Neural cell (in vitro differentiated cells): ENCODE measurements around the gene PRSS2. TPM values are rescaled to one million over a fixed set of nuclear protein-coding genes. Genes with fewer than 3 reads are reported as not detected.
"Not testable (repeated sequence)": the region's sequence is repeated elsewhere in the genome, so short reads cannot be mapped to it uniquely, and the experiment has no call there.

Experiments used
- H2AFZ ChIP-seq: fragments of 200-600, 300-800 bp; sonication (generic), shearing (Covaris generic); 2 replicates; pipeline ENCODE4 v1.6.0; 2014; ENCODE audit warnings: low read depth, mild to moderate bottlenecking, antibody characterized with exemption, low read length, moderate library complexity
- H3F3A ChIP-seq: fragments of 200-600 bp; shearing (Covaris generic); 2 replicates; pipeline ENCODE4 v1.6.1; 2016; ENCODE audit warnings: mild to moderate bottlenecking, moderate library complexity, mixed read lengths, antibody characterized with exemption, low read length; ENCODE audit not compliant: insufficient read depth, poor library complexity, severe bottlenecking
- H3K27ac ChIP-seq: fragments of 200-600, 300-800 bp; sonication (generic), shearing (Covaris generic); 2 replicates; pipeline ENCODE4 v1.5.1; 2014; ENCODE audit warnings: mild to moderate bottlenecking, low read length, moderate library complexity
- H3K27me3 ChIP-seq: fragments of 300-800, 200-600 bp; sonication (generic), shearing (Covaris generic); 2 replicates; pipeline ENCODE4 v1.6.0; 2014; ENCODE audit warnings: mild to moderate bottlenecking, low read depth, low read length, moderate library complexity; ENCODE audit not compliant: insufficient read depth
- H3K36me3 ChIP-seq: fragments of 300-800, 200-600 bp; sonication (generic), shearing (Covaris generic); 2 replicates; pipeline ENCODE4 v1.5.1; 2014; ENCODE audit warnings: mild to moderate bottlenecking, antibody characterized with exemption, low read length, moderate library complexity; ENCODE audit not compliant: insufficient read depth
- H3K4me2 ChIP-seq: fragments of 300-800, 200-600 bp; sonication (generic), shearing (Covaris generic); 2 replicates; pipeline ENCODE4 v1.6.0; 2014; ENCODE audit warnings: mild to moderate bottlenecking, low read length
- H3K4me3 ChIP-seq: fragments of 300-800, 200-600 bp; sonication (generic), shearing (Covaris generic); 2 replicates; pipeline ENCODE4 v1.5.1; 2014; ENCODE audit warnings: mild to moderate bottlenecking, low read length, moderate library complexity
- H3K79me2 ChIP-seq: fragments of 200-600 bp; shearing (Covaris generic); replicated peaks from 2 replicates; pipeline ENCODE4 v1.6.0; 2014; ENCODE audit warnings: mild to moderate bottlenecking, low read length, moderate library complexity; ENCODE audit not compliant: insufficient read depth
- H3K9ac ChIP-seq: fragments of 300-800, 200-600 bp; sonication (generic), shearing (Covaris generic); 2 replicates; pipeline ENCODE4 v1.6.1; 2016; ENCODE audit warnings: mild to moderate bottlenecking, low read length, mixed read lengths
- H3K9me2 ChIP-seq: fragments of 200-600 bp; shearing (Covaris generic); 2 replicates; pipeline ENCODE4 v1.6.1; 2016; ENCODE audit warnings: mild to moderate bottlenecking, low read length, mixed read lengths; ENCODE audit not compliant: insufficient read depth
- H3K9me3 ChIP-seq: fragments of 200-600, 300-800 bp; sonication (generic), shearing (Covaris generic); 2 replicates; pipeline ENCODE4 v1.6.1; 2016; ENCODE audit warnings: mild to moderate bottlenecking, mixed run types, low read length, moderate library complexity, mixed read lengths
- H4K20me1 ChIP-seq: fragments of 200-600 bp; shearing (Covaris generic); 2 replicates; pipeline ENCODE4 v1.6.1; 2016; ENCODE audit warnings: mild to moderate bottlenecking, mixed run types; ENCODE audit not compliant: insufficient read depth
- CTCF ChIP-seq: fragments of 450-650 bp; IDR thresholded peaks from 2 replicates; pipeline ENCODE4 v1.5.1; 2014; ENCODE audit warnings: antibody characterized with exemption, mild to moderate bottlenecking, moderate library complexity; ENCODE audit not compliant: poor library complexity, severe bottlenecking
- EP300 ChIP-seq: fragments of 450-650 bp; conservative IDR thresholded peaks from 2 replicates; pipeline ENCODE4 v1.6.1; 2014; ENCODE audit warnings: antibody characterized with exemption, mild to moderate bottlenecking, moderate library complexity; ENCODE audit not compliant: poor library complexity, severe bottlenecking
- EZH2 ChIP-seq: fragments of 200-600, 300-800 bp; shearing (Covaris generic), sonication (generic); IDR thresholded peaks from 2 replicates; pipeline ENCODE4 v1.6.1; 2014; ENCODE audit warnings: antibody characterized with exemption, low read length, borderline replicate concordance, mild to moderate bottlenecking; ENCODE audit not compliant: insufficient read depth, poor library complexity, severe bottlenecking
- MXI1 ChIP-seq: fragments of 450-650 bp; conservative IDR thresholded peaks from 2 replicates; pipeline ENCODE4 v1.6.1; 2014; ENCODE audit warnings: antibody characterized with exemption, mild to moderate bottlenecking; ENCODE audit not compliant: poor library complexity, severe bottlenecking
- POLR2AphosphoS5 ChIP-seq: IDR thresholded peaks from 2 replicates; pipeline ENCODE4 v1.6.1; 2012
- RAD21 ChIP-seq: fragments of 450-650 bp; conservative IDR thresholded peaks from 2 replicates; pipeline ENCODE4 v1.6.1; 2014; ENCODE audit warnings: antibody characterized with exemption, mild to moderate bottlenecking, moderate library complexity
- REST ChIP-seq: IDR thresholded peaks from 2 replicates; pipeline ENCODE4 v1.6.1; 2012; ENCODE audit warnings: borderline replicate concordance
- SMC3 ChIP-seq: fragments of 450-650 bp; conservative IDR thresholded peaks from 2 replicates; pipeline ENCODE4 v1.6.1; 2014; ENCODE audit warnings: antibody characterized with exemption, mild to moderate bottlenecking, moderate library complexity; ENCODE audit not compliant: poor library complexity
- TAF1 ChIP-seq: IDR thresholded peaks from 2 replicates; pipeline ENCODE4 v1.6.1; 2012; ENCODE audit warnings: low read depth
- polyA plus RNA-seq: library from polyadenylated mRNA; depleted of rRNA; stranded (reverse); fragments of >200 nt; gene quantifications from 2 replicates; pipeline ENCODE4 v1.2.3, GENCODE V29; 2014

The PRSS2 gene
- polyA plus RNA-seq, 1 donor from 2014 or later = not detected

- Histone ChIP-seq H3K9me3 (no peaks in the 10 kb centered on the region), H3K79me2 (no peaks in the 10 kb centered on the region), H2AFZ (no peak overlapping the region), H3K9ac (no peak overlapping the region), H3K36me3 (no peaks in the 10 kb centered on the region), H3K4me3 (no peak overlapping the region), H3K4me2 (no peak overlapping the region), H3K9me2 (no peaks in the 10 kb centered on the region), H3K27ac (no peak overlapping the region), H3F3A (no peaks in the 10 kb centered on the region), H4K20me1 (no peaks in the 10 kb centered on the region), H3K27me3 (no peaks in the 10 kb centered on the region)
- TF ChIP-seq RAD21 (no peak), REST (no peak)
These were observed 3.3 kb upstream of the PRSS2 start for GRCh38 chr7:142767451-142767850.

DNA sequence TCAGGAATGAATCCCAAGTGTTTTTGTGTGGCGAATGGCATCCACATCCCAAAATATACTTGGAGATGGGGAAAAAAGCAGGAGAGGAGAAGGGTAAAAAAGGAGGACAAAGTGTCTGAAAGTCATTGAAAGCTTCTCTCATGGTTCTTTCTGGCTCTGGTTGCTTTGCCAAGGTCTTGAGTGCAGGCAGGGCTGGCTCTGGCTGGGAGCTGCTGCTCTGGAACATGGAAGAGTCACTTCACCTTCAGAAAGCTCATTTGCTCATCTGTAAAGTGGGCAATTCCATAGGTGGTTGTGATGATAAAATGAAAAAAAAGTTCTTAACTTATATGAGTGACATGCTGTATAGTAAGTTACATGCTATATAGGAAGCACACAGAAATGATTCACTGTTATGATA, 2.9 kb upstream of the PRSS2 start:
- no peaks in the 10 kb centered on the region for H3K9me2 ChIP-seq
- H4K20me1 ChIP-seq = no peaks in the 10 kb centered on the region
- no peaks in the 10 kb centered on the region for H3F3A ChIP-seq
- H3K9ac ChIP-seq = no peak overlapping the region
- H3K27ac ChIP-seq = no peak overlapping the region
- no peak overlapping the region for H2AFZ ChIP-seq
- H3K79me2 ChIP-seq = no peaks in the 10 kb centered on the region
- no peaks in the 10 kb centered on the region for H3K27me3 ChIP-seq
- no peaks in the 10 kb centered on the region for H3K9me3 ChIP-seq
- H3K36me3 ChIP-seq = no peaks in the 10 kb centered on the region
- TF ChIP-seq TAF1 (no peak), SMC3 (no peak), RAD21 (no peak), MXI1 (no peak), CTCF (no peak), POLR2AphosphoS5 (no peak), REST (no peak), EZH2 (no peak), EP300 (no peak)
- H3K4me3 ChIP-seq = no peak overlapping the region
- no peak overlapping the region for H3K4me2 ChIP-seq

DNA sequence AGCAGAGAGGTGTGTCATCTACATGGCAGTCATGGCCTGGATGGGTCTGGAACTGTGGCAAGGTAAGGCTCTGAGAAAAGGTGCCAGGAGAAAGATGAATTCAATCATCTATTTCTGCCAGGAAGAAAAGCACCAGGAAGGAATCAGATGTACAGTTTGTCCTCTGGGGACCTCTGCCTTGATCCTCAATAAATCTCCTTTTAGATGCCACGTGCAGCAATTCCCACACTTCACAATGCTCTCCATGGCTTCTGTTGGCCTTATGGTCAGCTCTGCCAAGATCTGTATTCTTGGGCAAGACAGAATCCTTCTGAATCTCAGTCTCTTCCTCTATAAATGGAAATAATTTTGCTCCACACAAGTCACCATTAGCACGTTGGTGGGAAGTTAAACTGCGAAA, 1.9 kb upstream of the PRSS2 start:
- H3K36me3 ChIP-seq, H2AFZ ChIP-seq, H3K9me2 ChIP-seq, H3F3A ChIP-seq, H3K9ac ChIP-seq, H3K9me3 ChIP-seq, H3K4me3 ChIP-seq, H3K79me2 ChIP-seq, H3K27me3 ChIP-seq, H3K4me2 ChIP-seq, H4K20me1 ChIP-seq, H3K27ac ChIP-seq: not testable (repeated sequence)
